HG03354 (cell line): ENCODE measurements around the gene LRRC70.
"Not testable (repeated sequence)": the region's sequence is repeated elsewhere in the genome, so short reads cannot be mapped to it uniquely, and the experiment has no call there.

Experiments
- ATAC-seq: cut with Tn5 transposase; IDR thresholded peaks from one replicate; pipeline ENCODE4 v1.9.1; 2021; ENCODE audit warnings: mild to moderate bottlenecking; ENCODE audit not compliant: unreplicated experiment, poor library complexity, severe bottlenecking

The LRRC70 gene

GRCh38 chr5:62600560-62601252 is 22.1 kb downstream of the LRRC70 start:
- ATAC-seq, result no peak

GRCh38 chr5:62603934-62604333 is 25.3 kb downstream of the LRRC70 start:
- no peak for ATAC-seq

- ATAC-seq, result no peak
Measured at GRCh38 chr5:62605638-62606037, 27.0 kb downstream of the LRRC70 start.

- no peak for ATAC-seq
Measured at GRCh38 chr5:62606878-62607277, 28.3 kb downstream of the LRRC70 start.

- no peak for ATAC-seq
Measured at GRCh38 chr5:62607615-62608014, 29.0 kb downstream of the LRRC70 start.

- ATAC-seq, result no peak
Measured at GRCh38 chr5:62608529-62609511, 30.2 kb downstream of the LRRC70 start.

- no peak for ATAC-seq
Measured at GRCh38 chr5:62614355-62614754, 35.7 kb downstream of the LRRC70 start.

- no peak for ATAC-seq
Measured at GRCh38 chr5:62616615-62617277, 38.1 kb downstream of the LRRC70 start.

- no peak for ATAC-seq
Measured at GRCh38 chr5:62617943-62618342, 39.3 kb downstream of the LRRC70 start.

- ATAC-seq, result no peak
Measured at GRCh38 chr5:62620761-62621160, 42.1 kb downstream of the LRRC70 start.

GRCh38 chr5:62621280-62621679 is 42.7 kb downstream of the LRRC70 start:
- ATAC-seq, result no peak

- ATAC-seq, result no peak
Measured at GRCh38 chr5:62623271-62623670, 44.7 kb downstream of the LRRC70 start.

- not testable (repeated sequence) for ATAC-seq
Measured at GRCh38 chr5:62624436-62624835, 45.8 kb downstream of the LRRC70 start.

- ATAC-seq, result no peak
Measured at GRCh38 chr5:62626534-62626933, 47.9 kb downstream of the LRRC70 start.

- no peak for ATAC-seq
Measured at GRCh38 chr5:62627121-62627520, 48.5 kb downstream of the LRRC70 start.

- no peak for ATAC-seq
Measured at GRCh38 chr5:62627901-62628300, 49.3 kb downstream of the LRRC70 start.
